MM.1S (cell line): ENCODE data around the gene PRMT9.

Experiments used
- CTCF ChIP-seq: fragments of 300-600 bp; sonication (generic); IDR thresholded peaks from 2 replicates; pipeline ENCODE4 v1.5.1; 2016; ENCODE audit warnings: antibody characterized with exemption, low read length, mixed read lengths
- EZH2 ChIP-seq: fragments of 300-600 bp; sonication (generic); optimal IDR thresholded peaks from 2 replicates; pipeline ENCODE3; 2017; ENCODE audit warnings: low read depth, mild to moderate bottlenecking, antibody characterized with exemption, low read length, mixed read lengths

- TF ChIP-seq CTCF (no peak), EZH2 (no peak)
Measured at GRCh38 chr4:147725673-147726072, 41.7 kb upstream of the PRMT9 start.
